HPDE6-E6E7 (cell line): ENCODE results near the gene MED27.
A peak's percentile ranks its signal among the peaks of the same experiment; 100 is the strongest.

Experiments used
- DNase-seq: peaks from one replicate; pipeline ENCODE4 v3.0.0; 2011; ENCODE audit warnings: missing footprints; ENCODE audit errors: extremely low spot score

MED27 gene

GRCh38 chr9:132079391-132080091 lies at the start of gene MED27:
MED27 (minus strand) TSS chr9:132079867; CDS start chr9:132079844, 23 bp downstream.
- peak; percentile 84 for DNase-seq

- no peak for DNase-seq
Measured at GRCh38 chr9:132127888-132128534, 48.3 kb upstream of the MED27 start.

GRCh38 chr9:132126680-132127236 lies 47.1 kb upstream of the MED27 start:
- DNase-seq = no peak

- DNase-seq = no peak
Measured at GRCh38 chr9:132125944-132126679, 46.4 kb upstream of the MED27 start.

- DNase-seq = no peak
Measured at GRCh38 chr9:132125361-132125760, 45.7 kb upstream of the MED27 start.

- DNase-seq = no peak
Measured at GRCh38 chr9:132124800-132125199, 45.1 kb upstream of the MED27 start.

GRCh38 chr9:132121021-132121420 lies 41.4 kb upstream of the MED27 start:
- no peak for DNase-seq

GRCh38 chr9:132117694-132118093 lies 38.0 kb upstream of the MED27 start:
- DNase-seq = no peak

- no peak for DNase-seq
Measured at GRCh38 chr9:132116583-132116982, 36.9 kb upstream of the MED27 start.

- DNase-seq = peak; percentile 34
Measured at GRCh38 chr9:132114102-132114707, 34.5 kb upstream of the MED27 start.

- no peak for DNase-seq
Measured at GRCh38 chr9:132109291-132109690, 29.6 kb upstream of the MED27 start.

GRCh38 chr9:132108728-132109127 lies 29.1 kb upstream of the MED27 start:
- DNase-seq = no peak

- DNase-seq = no peak
Measured at GRCh38 chr9:132099741-132100407, 20.2 kb upstream of the MED27 start.

- no peak for DNase-seq
Measured at GRCh38 chr9:132099167-132099566, 19.5 kb upstream of the MED27 start.

GRCh38 chr9:132094314-132094791 lies 14.7 kb upstream of the MED27 start:
- DNase-seq = no peak

- DNase-seq = peak; percentile 25
Measured at GRCh38 chr9:132090771-132091170, 11.1 kb upstream of the MED27 start.

- DNase-seq = no peak
Measured at GRCh38 chr9:132087438-132088030, 7.9 kb upstream of the MED27 start.

- DNase-seq = no peak
Measured at GRCh38 chr9:132082188-132082587, 2.5 kb upstream of the MED27 start.

- DNase-seq = no peak
Measured at GRCh38 chr9:132078699-132079356, 839 bp downstream of the MED27 start.
